ENCODE data around the gene HSPA1B.
"Not testable (repeated sequence)": the region's sequence is repeated elsewhere in the genome, so short reads cannot be mapped to it uniquely, and the experiment has no call there.

The HSPA1B gene

GRCh38 chr6:31827286-31828079 lies at the start of gene HSPA1B:
Gene HSPA1B (plus strand): TSS chr6:31827738. CDS start chr6:31827951, 213 bp downstream.
- peak; percentile 99 for DNase-seq

GRCh38 chr6:31778193-31778592 lies 49.3 kb upstream of the HSPA1B start:
- no peak for DNase-seq

- no peak for DNase-seq
These were observed 48.3 kb upstream of the HSPA1B start for GRCh38 chr6:31778999-31779885.

- DNase-seq, result no peak
These were observed 47.6 kb upstream of the HSPA1B start for GRCh38 chr6:31779908-31780307.

- no peak for DNase-seq
These were observed 46.9 kb upstream of the HSPA1B start for GRCh38 chr6:31780507-31781243.

GRCh38 chr6:31781244-31782125 lies 46.1 kb upstream of the HSPA1B start:
- no peak for DNase-seq

- no peak for DNase-seq
These were observed 45.2 kb upstream of the HSPA1B start for GRCh38 chr6:31782126-31782855.

GRCh38 chr6:31784098-31784925 lies 43.2 kb upstream of the HSPA1B start:
- no peak for DNase-seq

GRCh38 chr6:31785475-31785874 lies 42.1 kb upstream of the HSPA1B start:
- DNase-seq, result no peak

GRCh38 chr6:31791324-31792089 lies 36.0 kb upstream of the HSPA1B start:
- DNase-seq, result peak; percentile 20

- DNase-seq, result no peak
These were observed 35.5 kb upstream of the HSPA1B start for GRCh38 chr6:31792090-31792374.

- DNase-seq, result no peak
These were observed 34.8 kb upstream of the HSPA1B start for GRCh38 chr6:31792761-31793171.

GRCh38 chr6:31793927-31794245 lies 33.7 kb upstream of the HSPA1B start:
- DNase-seq, result not testable (repeated sequence)

- DNase-seq, result no peak
These were observed 33.2 kb upstream of the HSPA1B start for GRCh38 chr6:31794294-31794865.

GRCh38 chr6:31794866-31795615 lies 32.5 kb upstream of the HSPA1B start:
- peak; percentile 60 for DNase-seq

- DNase-seq, result peak; percentile 86
These were observed 31.8 kb upstream of the HSPA1B start, which contains the start of gene VARS1 for GRCh38 chr6:31795616-31796298. Gene VARS1 (minus strand): TSS chr6:31795752. CDS start chr6:31795217, 535 bp downstream.

GRCh38 chr6:31796993-31797385 lies 30.5 kb upstream of the HSPA1B start:
- DNase-seq, result no peak

- DNase-seq, result peak; percentile 20
These were observed 29.9 kb upstream of the HSPA1B start for GRCh38 chr6:31797588-31797987.

Data from GDM1 (cell line).